GM21390 (cell line): ENCODE data around the gene COL20A1.
"Not testable (repeated sequence)": the region's sequence is repeated elsewhere in the genome, so short reads cannot be mapped to it uniquely, and the experiment has no call there.

ENCODE experiments used
- ATAC-seq: cut with Tn5 transposase; IDR thresholded peaks from one replicate; pipeline ENCODE4 v1.9.1; 2021; ENCODE audit not compliant: unreplicated experiment

Gene COL20A1

DNA sequence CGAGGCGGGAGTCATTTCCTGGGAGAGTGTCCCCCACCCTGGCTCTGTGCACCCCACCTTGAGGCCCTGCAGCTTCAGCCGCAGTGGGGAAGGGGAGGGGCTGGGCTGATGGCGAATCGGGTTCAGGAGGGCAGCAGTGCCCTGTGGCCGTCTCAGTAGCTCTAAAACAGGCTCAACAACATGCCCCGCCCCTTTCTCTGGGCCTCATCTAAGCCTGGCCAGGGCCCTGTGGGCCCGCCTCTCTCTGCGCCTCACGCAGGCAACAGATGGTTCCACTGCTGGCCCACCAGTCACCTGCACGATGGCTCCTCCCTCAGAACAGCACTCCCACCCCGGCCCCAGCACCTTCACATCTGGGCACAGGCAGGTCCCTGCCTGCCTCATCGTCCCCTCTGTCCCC lies 38.0 kb downstream of the COL20A1 start:
- ATAC-seq, result no peak

DNA sequence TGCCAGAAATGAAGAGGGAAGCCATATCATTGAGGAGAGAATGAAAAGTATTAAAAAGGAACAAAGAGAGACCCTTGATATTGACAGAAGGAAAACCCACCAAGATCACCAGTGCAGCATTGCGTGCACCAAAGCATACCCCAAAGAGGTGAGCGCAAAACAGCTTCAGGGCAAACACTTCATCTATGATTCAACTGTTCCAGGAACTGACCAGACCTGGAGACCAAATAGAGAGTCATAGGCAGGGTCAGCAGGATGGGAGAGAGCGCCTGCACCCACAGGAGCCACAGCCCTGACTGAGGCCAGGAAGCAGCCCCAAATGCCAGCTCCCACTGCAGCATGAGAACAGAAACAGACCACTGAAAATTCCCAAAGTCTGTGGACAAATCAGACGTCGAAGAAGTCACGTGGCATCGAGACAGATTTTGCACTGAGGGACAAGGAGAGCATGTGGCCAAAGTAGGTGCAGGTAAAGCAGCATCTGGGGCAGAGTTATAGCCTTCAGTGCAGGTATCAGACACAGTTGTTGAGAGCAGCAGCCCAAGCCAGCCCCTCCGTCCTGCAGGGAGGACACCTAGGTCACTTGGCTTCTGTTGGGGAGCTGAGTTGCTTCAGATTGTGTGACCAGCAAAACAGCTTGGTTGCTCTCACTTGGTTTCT lies 38.9 kb downstream of the COL20A1 start:
- no peak for ATAC-seq

DNA sequence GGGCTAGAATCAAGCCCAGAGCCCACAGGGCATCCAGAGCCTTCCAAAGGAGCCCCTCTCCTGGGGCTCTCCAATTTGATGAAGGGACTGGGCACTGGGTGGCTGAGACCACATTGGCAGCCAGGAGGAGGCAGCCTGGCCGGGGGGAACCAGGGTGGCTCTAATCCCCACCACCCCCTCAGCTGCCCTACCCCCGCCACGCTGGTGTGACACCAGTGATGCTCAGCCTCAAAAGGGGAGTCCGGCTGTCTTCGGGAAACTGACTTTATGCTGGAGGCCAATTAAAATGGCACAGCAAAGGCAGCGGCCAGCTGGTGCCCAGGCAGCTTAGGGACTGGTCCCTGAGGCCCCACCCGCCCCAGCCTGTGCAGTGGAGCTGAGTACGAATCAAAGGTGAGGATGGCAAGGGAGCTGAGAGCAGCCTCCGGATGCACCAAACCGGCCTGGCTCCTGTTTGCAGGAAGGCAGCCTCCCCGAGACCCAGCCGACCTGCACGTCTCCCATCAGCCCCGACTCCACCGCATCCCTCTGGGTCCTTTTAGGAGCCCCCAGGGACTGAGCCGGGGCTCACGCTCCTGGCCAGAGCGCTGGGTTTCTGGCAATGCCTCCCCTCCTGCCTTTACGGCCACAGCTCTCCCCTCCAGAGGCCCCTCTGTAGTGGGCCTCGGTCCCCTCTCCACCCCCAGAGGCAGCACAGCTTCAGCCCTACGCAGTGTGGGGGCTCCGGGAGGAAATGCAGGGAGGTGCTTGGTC lies 39.7 kb downstream of the COL20A1 start:
- ATAC-seq, result no peak

DNA sequence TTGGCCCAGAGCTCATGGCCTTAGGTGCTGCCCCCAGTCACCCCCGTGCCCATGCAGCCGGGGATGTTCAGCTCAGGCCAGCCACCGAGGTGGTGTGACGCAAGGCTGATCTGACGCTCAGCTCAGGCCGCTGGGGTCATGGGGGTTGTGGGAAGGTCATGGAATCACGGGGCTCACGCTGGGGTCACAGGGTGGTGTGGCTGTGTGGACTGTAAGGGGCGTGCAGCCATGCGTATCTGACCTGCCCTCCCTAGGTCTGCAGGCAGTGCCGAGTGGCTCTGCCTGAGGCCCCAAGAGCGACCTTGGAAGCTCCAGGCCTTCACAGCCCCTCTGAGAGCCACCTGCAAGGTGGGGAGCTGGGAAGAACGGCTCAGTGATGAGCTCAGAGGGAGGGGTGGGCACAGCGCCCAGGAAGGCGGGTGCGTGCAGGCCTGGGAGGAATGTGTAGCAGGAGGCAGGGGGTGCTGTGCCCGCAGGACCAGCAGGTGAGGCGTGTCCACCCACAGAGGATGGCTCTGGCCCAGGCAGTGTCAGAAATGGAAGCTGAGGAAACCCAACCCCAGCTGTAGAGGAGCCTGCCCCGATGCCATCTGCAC lies 40.4 kb downstream of the COL20A1 start:
- ATAC-seq, result no peak

DNA sequence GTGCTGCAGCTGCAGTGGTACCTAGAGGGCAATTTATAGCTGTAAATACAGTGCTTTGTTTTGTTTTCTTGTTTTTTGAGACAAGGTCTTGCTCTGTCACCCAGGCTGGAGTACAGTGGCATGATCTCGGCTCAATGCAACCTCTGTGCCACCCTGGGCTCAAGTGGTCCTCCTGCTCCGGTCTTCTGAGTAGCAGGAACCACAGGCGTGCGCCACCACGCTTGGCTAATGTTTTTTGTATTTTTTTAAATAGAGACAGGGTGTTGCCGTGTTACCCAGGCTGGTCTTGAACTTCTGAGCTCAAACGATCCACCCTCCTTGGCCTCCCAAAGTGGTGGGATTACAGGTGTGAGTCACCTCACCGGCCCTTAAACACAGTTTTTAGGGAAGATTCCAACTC lies 41.4 kb downstream of the COL20A1 start:
- ATAC-seq, result no peak

DNA sequence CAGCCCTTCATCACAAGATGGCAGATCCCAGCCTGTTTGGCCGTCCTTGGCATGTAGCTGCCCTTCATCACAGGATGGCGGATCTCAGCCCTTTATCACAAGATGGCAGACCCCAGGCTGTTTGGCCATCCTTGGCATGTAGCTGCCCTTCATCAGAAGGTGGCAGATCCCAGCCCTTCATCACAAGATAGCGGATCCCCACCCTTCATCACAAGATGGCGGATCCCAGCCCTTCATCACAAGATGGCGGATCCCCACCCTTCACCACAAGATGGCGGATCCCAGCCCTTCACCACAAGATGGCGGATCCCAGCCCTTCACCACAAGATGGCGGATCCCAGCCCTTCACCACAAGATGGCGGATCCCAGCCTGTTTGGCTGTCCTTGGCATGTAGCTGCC lies 42.1 kb downstream of the COL20A1 start:
- not testable (repeated sequence) for ATAC-seq

DNA sequence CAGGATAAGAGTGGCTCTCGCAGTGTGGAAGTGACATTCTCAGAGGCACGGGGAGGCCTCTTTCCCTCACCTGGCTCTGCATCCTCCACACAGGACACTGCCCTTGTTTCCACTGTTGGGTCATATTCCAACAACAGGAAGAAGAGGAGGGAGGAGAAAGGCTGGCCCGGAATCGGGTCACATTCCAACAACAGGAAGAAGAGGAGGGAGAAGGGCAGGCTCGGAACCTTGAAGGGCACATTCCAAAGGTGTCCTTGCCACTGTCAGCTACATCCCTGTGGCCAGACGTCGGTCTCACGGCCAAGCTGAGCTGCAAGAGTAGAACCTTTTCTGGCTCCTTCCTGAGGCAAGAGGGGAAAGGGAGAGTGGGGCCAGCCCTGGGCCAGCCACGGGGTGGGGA lies 42.7 kb downstream of the COL20A1 start:
- ATAC-seq, result no peak

DNA sequence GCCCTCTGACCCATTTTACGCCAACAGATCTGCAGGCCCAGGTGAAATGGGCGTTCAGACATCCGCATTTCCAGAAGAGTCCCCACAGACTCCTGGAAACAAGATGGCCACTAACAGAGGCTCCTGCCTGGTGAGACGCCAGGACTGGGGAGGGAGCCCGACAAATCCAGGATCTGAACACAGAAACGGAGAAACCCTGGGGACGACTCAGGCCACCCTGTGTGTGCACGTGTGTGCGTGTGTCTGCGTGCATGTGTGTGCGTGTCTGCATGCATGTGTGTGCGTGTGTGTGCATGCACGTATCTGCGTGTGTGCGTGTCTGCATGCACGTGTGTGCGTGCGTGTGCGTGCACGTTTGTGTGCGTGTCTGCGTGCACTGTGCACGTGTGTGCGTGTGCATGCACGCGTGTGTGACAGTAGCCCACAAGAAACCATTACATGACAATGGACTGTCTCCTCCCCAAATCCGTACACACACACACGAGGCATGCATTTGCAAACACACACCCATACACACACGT lies 43.3 kb downstream of the COL20A1 start:
- ATAC-seq, result no peak

DNA sequence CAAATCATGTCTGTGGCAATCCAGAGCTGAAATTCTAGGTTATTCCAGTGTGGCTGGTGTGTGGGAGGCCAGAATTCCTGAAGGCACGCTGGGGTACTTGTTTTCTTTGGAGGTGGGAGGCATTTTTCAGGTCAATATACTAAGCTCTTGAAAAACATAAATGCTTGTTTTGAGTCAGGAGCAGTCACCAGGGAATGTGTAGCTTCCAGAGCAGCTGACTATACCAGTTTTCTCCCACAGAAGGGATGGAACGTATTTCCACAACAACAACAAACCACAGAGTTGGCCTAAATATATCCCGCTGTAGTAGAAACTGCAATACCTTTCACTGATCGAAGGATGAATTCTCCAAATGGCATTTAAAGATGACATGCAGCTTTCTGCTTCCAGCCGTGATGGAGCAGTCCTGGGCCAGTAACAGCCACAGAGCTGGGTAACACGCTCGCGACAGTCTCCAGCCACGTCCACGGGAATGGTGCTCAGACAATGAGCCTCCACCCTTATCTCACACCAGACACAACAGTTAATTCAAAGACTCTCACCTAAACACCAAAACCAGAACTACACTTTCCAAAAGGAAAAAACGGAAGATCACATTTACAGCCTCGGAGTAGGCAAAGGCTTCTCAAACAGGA lies 44.9 kb downstream of the COL20A1 start:
- ATAC-seq, result no peak

DNA sequence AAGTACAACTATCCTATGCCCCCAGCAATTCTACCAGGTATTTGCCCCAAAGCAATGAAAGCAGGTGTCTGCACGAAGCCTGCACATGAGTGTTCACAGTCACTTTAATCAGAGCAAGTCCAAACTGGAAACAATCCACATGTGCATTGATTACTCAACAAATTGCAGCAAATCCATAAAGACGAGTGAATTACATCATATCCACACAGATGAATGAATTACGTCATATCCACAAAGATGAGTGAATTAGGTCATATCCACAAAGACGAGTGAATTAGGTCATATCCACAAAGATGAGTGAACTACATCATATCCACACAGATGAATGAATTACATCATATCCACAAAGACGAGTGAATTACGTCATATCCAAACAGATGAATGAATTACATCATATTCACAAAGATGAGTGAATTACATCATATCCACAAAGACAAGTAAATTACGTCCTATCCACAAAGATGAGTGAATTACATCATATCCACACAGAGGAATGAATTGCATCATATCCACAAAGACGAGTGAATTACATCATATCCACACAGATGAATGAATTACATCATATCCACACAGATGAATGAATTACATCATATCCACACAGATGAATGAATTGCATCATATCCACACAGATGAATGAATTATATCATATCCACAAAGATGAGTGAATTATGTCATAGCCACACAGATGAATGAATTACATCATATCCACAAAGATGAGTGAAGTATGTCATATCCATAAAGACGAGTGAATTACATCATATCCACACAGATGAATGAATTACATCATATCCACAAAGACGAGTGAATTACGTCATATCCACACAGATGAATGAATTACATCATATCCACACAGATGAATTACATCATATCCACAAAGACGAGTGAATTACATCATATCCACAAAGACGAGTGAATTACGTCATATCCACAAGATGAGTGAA lies 46.4 kb downstream of the COL20A1 start:
- not testable (repeated sequence) for ATAC-seq

DNA sequence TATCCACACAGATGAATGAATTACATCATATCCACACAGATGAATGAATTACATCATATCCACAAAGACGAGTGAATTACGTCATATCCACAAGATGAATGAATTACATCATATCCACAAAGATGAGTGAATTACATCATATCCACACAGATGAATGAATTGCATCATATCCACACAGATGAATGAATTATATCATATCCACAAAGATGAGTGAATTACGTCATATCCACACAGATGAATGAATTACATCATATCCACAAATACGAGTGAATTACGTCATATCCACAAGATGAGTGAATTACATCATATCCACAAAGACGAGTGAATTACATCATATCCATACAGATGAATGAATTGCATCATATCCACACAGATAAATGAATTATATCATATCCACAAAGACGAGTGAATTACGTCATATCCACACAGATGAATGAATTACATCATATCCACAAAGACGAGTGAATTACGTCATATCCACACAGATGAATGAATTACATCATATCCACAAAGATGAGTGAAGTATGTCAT lies 47.2 kb downstream of the COL20A1 start:
- ATAC-seq, result not testable (repeated sequence)

DNA sequence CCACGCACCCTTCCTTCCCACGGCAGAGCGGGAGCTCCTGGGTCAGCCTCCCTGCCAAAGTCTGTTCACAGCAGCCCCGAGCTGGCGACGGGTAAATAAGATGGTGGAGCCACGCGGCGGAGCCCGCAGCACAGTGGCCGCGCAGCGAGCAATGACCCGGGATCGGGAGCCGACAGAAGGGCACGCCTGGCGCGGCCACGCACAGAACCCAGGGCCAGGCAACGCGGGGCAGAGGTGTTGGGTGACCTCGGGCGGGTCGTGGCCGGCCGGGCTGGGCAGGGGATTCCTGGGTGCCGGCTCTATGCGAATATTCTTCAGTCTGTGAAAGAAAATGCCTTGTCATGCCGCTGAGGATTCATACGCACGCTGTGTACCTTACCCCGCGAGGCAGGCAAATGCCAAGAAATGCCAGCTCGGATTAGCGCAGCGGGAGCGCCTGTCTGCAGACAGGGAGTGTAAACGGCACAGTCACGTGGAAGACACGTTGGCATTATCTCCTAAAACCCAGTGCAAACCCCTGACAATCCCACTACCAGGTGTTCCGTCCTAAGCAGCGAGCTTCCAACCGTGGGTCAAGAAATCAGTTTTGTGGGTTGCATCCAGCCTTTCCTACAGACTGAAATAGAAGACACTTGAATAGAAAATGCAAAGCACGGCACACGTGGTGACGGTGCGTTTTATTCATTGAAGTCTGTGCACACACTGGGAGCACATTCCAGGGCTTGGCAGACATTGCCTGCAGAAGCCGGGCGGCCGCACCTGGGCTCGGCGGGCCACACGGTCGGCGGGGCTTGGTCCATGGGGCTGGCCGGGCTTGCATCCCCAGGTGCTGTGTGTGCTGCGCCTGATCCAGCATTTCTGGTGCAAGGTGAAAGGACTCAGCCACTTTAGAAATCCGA lies 49.8 kb downstream of the COL20A1 start:
- ATAC-seq, result no peak

DNA sequence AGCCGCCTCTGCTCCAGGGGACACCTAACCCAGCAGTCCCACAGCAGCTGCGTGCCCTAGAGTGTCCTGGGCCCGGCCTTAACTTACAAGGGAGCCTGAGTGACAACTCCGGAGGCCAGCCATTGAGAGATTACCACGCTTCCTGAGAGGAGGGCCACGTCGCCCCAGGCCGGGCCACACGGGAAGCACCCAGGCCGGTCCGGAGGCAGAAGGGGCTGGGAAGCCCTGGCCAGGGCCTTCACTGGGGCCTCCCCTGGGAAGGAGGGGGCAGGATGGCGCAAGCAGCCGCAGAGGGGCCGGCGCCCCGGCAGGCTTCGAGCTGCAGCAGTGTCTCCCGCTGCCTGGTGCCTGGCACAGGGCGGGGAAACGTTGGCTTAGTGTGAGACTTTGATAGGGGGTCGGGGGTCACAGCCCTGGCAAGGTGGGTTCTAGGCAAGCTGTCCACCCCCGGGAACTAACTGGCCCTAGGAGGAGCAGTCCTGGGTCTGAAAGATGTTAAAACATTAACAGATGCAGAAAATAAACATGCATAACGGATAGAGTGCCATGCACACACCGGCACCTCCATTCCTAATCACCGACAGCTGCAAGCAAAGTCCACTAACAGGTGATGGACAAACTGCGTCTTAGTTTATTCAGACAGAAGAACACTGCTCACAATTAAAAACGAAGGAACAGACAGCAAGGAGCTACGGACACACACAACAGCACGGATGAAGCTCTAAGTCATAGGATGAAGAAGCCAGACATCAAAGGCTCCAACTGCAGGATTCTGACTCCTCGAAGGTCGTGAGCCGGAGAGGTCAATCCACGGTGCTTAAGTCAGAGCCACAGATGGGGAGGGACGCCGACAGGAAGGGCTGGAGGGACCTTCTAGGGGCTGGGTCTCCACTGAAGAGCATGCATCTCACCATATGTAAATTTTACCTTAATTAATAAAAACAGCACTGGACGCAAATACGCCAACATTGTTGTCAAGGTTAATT lies 50.8 kb downstream of the COL20A1 start:
- no peak for ATAC-seq

DNA sequence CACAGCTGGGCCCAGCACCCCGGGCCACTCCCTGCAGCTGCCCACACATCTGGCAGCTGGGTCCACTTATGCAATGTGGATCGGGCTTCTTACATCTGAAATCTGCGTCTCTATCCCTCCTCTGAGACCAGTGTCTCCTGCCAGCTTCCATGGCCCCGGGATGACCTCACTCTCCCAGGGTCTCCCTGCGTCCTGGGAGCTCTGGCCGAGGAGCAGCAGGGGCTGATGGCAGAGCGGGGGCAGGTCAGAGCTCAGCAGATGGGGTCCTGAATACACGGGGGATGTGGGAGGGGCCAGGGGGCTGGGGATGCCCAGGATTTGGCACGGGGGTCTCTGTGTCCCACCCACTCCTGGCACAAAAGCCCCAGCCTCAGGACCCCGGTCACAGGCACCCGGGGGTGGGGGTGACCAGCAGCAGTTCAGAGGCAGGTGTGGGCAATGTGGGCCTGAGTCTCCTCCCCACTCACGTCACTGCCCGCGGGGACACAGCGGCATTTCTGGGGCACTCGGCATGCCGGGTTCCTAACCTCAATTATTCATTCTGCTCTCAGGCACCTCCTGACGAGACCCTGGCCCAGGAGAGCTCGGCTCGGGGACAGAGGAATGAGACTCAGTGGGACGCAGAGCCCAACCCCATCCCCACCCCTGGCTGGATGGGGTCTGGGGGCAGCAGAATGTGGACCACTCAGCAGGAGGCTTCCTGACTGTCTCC lies 51.8 kb downstream of the COL20A1 start:
- ATAC-seq, result no peak

DNA sequence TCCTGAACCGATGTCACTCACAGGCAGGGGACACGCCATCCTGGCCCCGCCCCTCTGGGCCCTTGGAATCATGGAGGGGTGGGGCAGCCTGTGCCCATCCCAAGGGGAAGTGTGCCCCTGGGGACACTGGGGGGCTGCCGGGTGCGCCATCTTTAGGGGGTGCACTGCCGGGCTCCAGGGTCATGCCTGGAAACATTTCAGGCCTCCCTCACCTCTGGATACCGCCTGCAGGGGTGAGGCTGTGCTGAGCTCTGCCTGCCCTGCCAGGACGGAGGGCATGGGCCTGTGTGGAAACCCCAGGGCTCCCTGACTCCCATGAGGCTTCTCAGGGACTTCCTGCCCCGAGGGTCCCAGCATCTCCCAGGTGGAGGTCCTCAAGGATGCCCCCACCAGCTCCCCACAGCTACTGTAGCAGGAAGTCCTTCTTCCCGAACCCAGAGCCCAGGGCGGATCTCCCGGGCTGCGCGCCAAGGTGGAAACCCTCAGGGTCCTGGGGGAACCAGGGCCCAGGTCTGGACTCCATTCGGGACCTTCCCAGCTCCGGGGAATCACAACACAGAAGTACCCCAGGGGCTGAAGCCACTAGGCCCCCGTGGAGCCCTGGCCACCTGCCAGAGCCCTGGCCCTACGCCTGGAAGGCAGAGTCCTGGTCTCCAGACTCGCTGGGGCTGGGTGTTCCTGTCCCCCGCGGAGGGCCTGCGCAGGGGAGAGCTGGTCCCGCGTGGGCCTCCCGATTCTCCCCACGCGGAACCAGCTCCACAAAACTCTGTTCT lies 52.5 kb downstream of the COL20A1 start:
- no peak for ATAC-seq
